Endodermal cell (in vitro differentiated cells): ENCODE data around the gene KAZN. TPM values are rescaled to one million over a fixed set of nuclear protein-coding genes. Genes with fewer than 3 reads are reported as not detected.

Experiments
- DNase-seq: peaks from one replicate; pipeline ENCODE4 v3.0.0-alpha.2; 2017
- H3K27ac ChIP-seq: 2 replicates; pipeline ENCODE4 v1.5.1; 2013; ENCODE audit warnings: mild to moderate bottlenecking, low read depth, low read length, moderate library complexity
- H3K27me3 ChIP-seq: 2 replicates; pipeline ENCODE4 v1.6.1; 2013; ENCODE audit warnings: mild to moderate bottlenecking, low read length, moderate library complexity; ENCODE audit not compliant: insufficient read depth, control insufficient read depth, poor library complexity, severe bottlenecking
- H3K36me3 ChIP-seq: 2 replicates; pipeline ENCODE4 v1.7.0; 2013; ENCODE audit warnings: mild to moderate bottlenecking, low read length, moderate library complexity; ENCODE audit not compliant: control insufficient read depth, insufficient read depth
- H3K4me1 ChIP-seq: one replicate; pipeline ENCODE4 v1.7.0; 2013; ENCODE audit warnings: low read length; ENCODE audit not compliant: control insufficient read depth, insufficient read depth
- H3K4me3 ChIP-seq: 2 replicates; pipeline ENCODE4 v1.5.1; 2013; ENCODE audit warnings: mild to moderate bottlenecking, low read length, moderate library complexity
- H3K9ac ChIP-seq: 2 replicates; pipeline ENCODE4 v1.6.1; 2013; ENCODE audit warnings: mild to moderate bottlenecking, low read length, moderate library complexity; ENCODE audit not compliant: poor library complexity, severe bottlenecking; ENCODE audit errors: extremely low read depth
- H3K9me3 ChIP-seq: 2 replicates; pipeline ENCODE4 v1.6.1; 2013; ENCODE audit warnings: mild to moderate bottlenecking, low read length, moderate library complexity; ENCODE audit not compliant: control insufficient read depth
- H3K27ac Mint-ChIP-seq: 2 replicates; pipeline ENCODE4 v1.8.0; 2020; ENCODE audit warnings: mixed read lengths
- H3K27me3 Mint-ChIP-seq: 2 replicates; pipeline ENCODE4 v1.8.0; 2021; ENCODE audit warnings: mild to moderate bottlenecking, mixed read lengths; ENCODE audit not compliant: insufficient read depth
- H3K36me3 Mint-ChIP-seq: 2 replicates; pipeline ENCODE4 v1.8.0; 2020; ENCODE audit warnings: low read depth, mixed read lengths
- H3K4me1 Mint-ChIP-seq: 2 replicates; pipeline ENCODE4 v1.8.0; 2020; ENCODE audit warnings: mixed read lengths
- H3K4me3 Mint-ChIP-seq: 2 replicates; pipeline ENCODE4 v1.8.0; 2020; ENCODE audit warnings: mild to moderate bottlenecking, moderate library complexity, mixed read lengths
- H3K9me3 Mint-ChIP-seq: 2 replicates; pipeline ENCODE4 v1.8.0; 2020; ENCODE audit warnings: mild to moderate bottlenecking, mixed read lengths
- CTCF ChIP-seq: fragments of 200-600 bp; sonication (generic); conservative IDR thresholded peaks from 2 replicates; pipeline ENCODE4 v1.5.0; 2021; ENCODE audit warnings: antibody characterized with exemption, mild to moderate bottlenecking
- WGBS, 2 experiments: methylation state at CpG; one replicate each; pipeline versions ENCODE4 v1.1.5 to v1.1.7; 2013; ENCODE audit warnings: missing lambda C conversion rate in 2 of 2, mixed read lengths in 1 of 2; ENCODE audit not compliant: insufficient coverage in 1 of 2, insufficient read length in 1 of 2; 5-methylcytosine and 5-hydroxymethylcytosine counted together
- total RNA-seq, 2 donors: library from RNA; stranded (reverse); fragmentation: NEBNext Ultra II Directional in 1 of 2; extraction: Animal tissue kit (Norgen Biotek cat#: 25700) in 1 of 2; gene quantifications; 2 replicates in 1 of 2; 3 replicates in 1 of 2; pipeline ENCODE4 v1.2.1, GENCODE V29; 2021

KAZN gene
- total RNA-seq, 2 donors from 2014 or later = 12.4 to 13.9 TPM

- peaks cover 21% of the 10 kb centered on the region for H3K4me1 Mint-ChIP-seq
- Histone ChIP-seq H3K4me1 (no peaks in the 10 kb centered on the region), H3K36me3 (no peaks in the 10 kb centered on the region), H3K9ac (no peak overlapping the region), H3K9me3 (peaks cover 10% of the 10 kb centered on the region), H3K27ac (peak overlapping the region; percentile 50), H3K27me3 (no peaks in the 10 kb centered on the region), H3K4me3 (no peak overlapping the region)
- peak overlapping the region; percentile 18 for H3K4me3 Mint-ChIP-seq
- peak; percentile 94 for DNase-seq
- H3K9me3 Mint-ChIP-seq = peaks cover 2% of the 10 kb centered on the region
- no peak for TF ChIP-seq CTCF
- no peaks in the 10 kb centered on the region for H3K36me3 Mint-ChIP-seq
- WGBS, 2 experiments = 22 to 30% methylated on average over 11 to 15 of the region's 15 CpGs
- peak overlapping the region; percentile 71 for H3K27ac Mint-ChIP-seq
- H3K27me3 Mint-ChIP-seq = peaks cover 17% of the 10 kb centered on the region
Measured at GRCh38 chr1:15139654-15140350, 541.3 kb downstream of the KAZN start.

GRCh38 chr1:15141935-15142539 lies 543.6 kb downstream of the KAZN start:
- H3K9me3 ChIP-seq = peaks cover 10% of the 10 kb centered on the region
- H3K27ac Mint-ChIP-seq = no peak overlapping the region

GRCh38 chr1:15145327-15145726 lies 546.8 kb downstream of the KAZN start:
- 81 to 84% methylated on average over 2 of the region's 2 CpGs for WGBS, 2 experiments
- Mint-ChIP-seq H3K27me3 (peaks cover 36% of the 10 kb centered on the region), H3K27ac (no peak overlapping the region), H3K4me3 (no peak overlapping the region), H3K4me1 (peaks cover 7% of the 10 kb centered on the region), H3K9me3 (peaks cover 2% of the 10 kb centered on the region), H3K36me3 (no peaks in the 10 kb centered on the region)
- H3K9me3 ChIP-seq = peaks cover 13% of the 10 kb centered on the region
- H3K27ac ChIP-seq = no peak overlapping the region
- DNase-seq = no peak
- no peaks in the 10 kb centered on the region for H3K36me3 ChIP-seq
- TF ChIP-seq CTCF = no peak
- no peak overlapping the region for H3K9ac ChIP-seq
- H3K4me3 ChIP-seq = no peak overlapping the region
- no peaks in the 10 kb centered on the region for H3K4me1 ChIP-seq
- H3K27me3 ChIP-seq = no peaks in the 10 kb centered on the region

More at GRCh38 chr1:15141935-15142539, 543.6 kb downstream of the KAZN start:
- no peak for DNase-seq
- H3K9me3 Mint-ChIP-seq = peaks cover 2% of the 10 kb centered on the region
- H3K4me1 Mint-ChIP-seq = peaks cover 12% of the 10 kb centered on the region
- H3K4me1 ChIP-seq = no peaks in the 10 kb centered on the region
- H3K9ac ChIP-seq = no peak overlapping the region
- no peaks in the 10 kb centered on the region for H3K27me3 ChIP-seq
- no peaks in the 10 kb centered on the region for H3K36me3 ChIP-seq
- 94 to 100% methylated on average over 3 to 6 of the region's 6 CpGs for WGBS, 2 experiments
- H3K4me3 Mint-ChIP-seq = no peak overlapping the region
- no peaks in the 10 kb centered on the region for H3K36me3 Mint-ChIP-seq
- no peak for TF ChIP-seq CTCF
- H3K27ac ChIP-seq = no peak overlapping the region
- no peak overlapping the region for H3K4me3 ChIP-seq
- H3K27me3 Mint-ChIP-seq = peaks cover 25% of the 10 kb centered on the region
